GM23338 (cell line): ENCODE data around the gene MYBPC2. TPM values are rescaled to one million over a fixed set of nuclear protein-coding genes. Genes with fewer than 3 reads are reported as not detected.

Source experiments
- ATAC-seq: fragments of 200-7000 bp; cut with Tn5 transposase; 3 replicates; pipeline ENCODE4 v1.9.1; 2020
- DNase-seq: peaks from one replicate; pipeline ENCODE4 v3.0.0-alpha.2; 2015; ENCODE audit warnings: low spot score
- H2AFZ ChIP-seq: fragments of 200-600 bp; sonication (generic); 2 replicates; pipeline ENCODE4 v1.8.0; 2016; ENCODE audit warnings: antibody characterized with exemption, mild to moderate bottlenecking, moderate library complexity
- H3F3A ChIP-seq: fragments of 200-600 bp; sonication (generic); replicated peaks from 2 replicates; pipeline ENCODE4 v1.8.0; 2017; ENCODE audit warnings: antibody characterized with exemption, mixed run types, low read depth
- H3K27ac ChIP-seq: fragments of 200-600 bp; sonication (generic); 2 replicates; pipeline ENCODE4 v1.6.1; 2016; ENCODE audit warnings: low read depth
- H3K27me3 ChIP-seq: fragments of 200-600 bp; sonication (generic); 2 replicates; pipeline ENCODE4 v1.8.0; 2016; ENCODE audit warnings: mild to moderate bottlenecking, mixed run types, moderate library complexity; ENCODE audit not compliant: insufficient read depth
- H3K36me3 ChIP-seq: fragments of 200-600 bp; sonication (generic); 2 replicates; pipeline ENCODE4 v1.8.0; 2016; ENCODE audit warnings: mild to moderate bottlenecking; ENCODE audit not compliant: insufficient read depth
- H3K4me1 ChIP-seq: fragments of 200-600 bp; sonication (generic); 2 replicates; pipeline ENCODE4 v1.8.0; 2016; ENCODE audit warnings: mild to moderate bottlenecking, moderate library complexity; ENCODE audit not compliant: insufficient read depth
- H3K4me2 ChIP-seq: fragments of 200-600 bp; sonication (generic); 2 replicates; pipeline ENCODE4 v1.7.1; 2017; ENCODE audit warnings: mixed run types
- H3K4me3 ChIP-seq: fragments of 200-600 bp; sonication (generic); 2 replicates; pipeline ENCODE4 v1.6.1; 2016; ENCODE audit warnings: mixed run types
- H3K79me2 ChIP-seq: fragments of 200-600 bp; sonication (generic); replicated peaks from 2 replicates; pipeline ENCODE4 v1.8.0; 2017; ENCODE audit warnings: mild to moderate bottlenecking; ENCODE audit not compliant: insufficient read depth
- H3K9me2 ChIP-seq: fragments of 200-600 bp; sonication (generic); 2 replicates; pipeline ENCODE4 v1.8.0; 2017; ENCODE audit not compliant: insufficient read depth
- H4K20me1 ChIP-seq: fragments of 200-600 bp; sonication (generic); replicated peaks from 2 replicates; pipeline ENCODE4 v1.8.0; 2017; ENCODE audit warnings: mild to moderate bottlenecking; ENCODE audit not compliant: insufficient read depth
- H3K27ac Mint-ChIP-seq: 2 replicates; pipeline ENCODE4 v1.8.0; 2020; ENCODE audit warnings: inconsistent platforms, mild to moderate bottlenecking, moderate library complexity, mixed read lengths
- H3K27me3 Mint-ChIP-seq: 3 replicates; pipeline ENCODE4 v1.8.0; 2022; ENCODE audit warnings: low read depth, mild to moderate bottlenecking, moderate library complexity, mixed read lengths, inconsistent platforms; ENCODE audit not compliant: insufficient read depth, poor library complexity
- H3K36me3 Mint-ChIP-seq: 3 replicates; pipeline ENCODE4 v1.8.0; 2021; ENCODE audit warnings: low read depth, mild to moderate bottlenecking, inconsistent platforms, moderate library complexity, mixed read lengths
- H3K4me1 Mint-ChIP-seq: 3 replicates; pipeline ENCODE4 v1.8.0; 2020; ENCODE audit warnings: mild to moderate bottlenecking, inconsistent platforms, mixed read lengths
- H3K4me3 Mint-ChIP-seq: 3 replicates; pipeline ENCODE4 v1.8.0; 2021; ENCODE audit warnings: moderate library complexity, mild to moderate bottlenecking, inconsistent platforms, mixed read lengths
- H3K9me3 Mint-ChIP-seq: 3 replicates; pipeline ENCODE4 v1.8.0; 2020; ENCODE audit warnings: moderate library complexity, mild to moderate bottlenecking, inconsistent platforms, mixed read lengths
- CREB1 ChIP-seq: fragments of 250-450 bp; sonication (Bioruptor Pico); IDR thresholded peaks from 2 replicates; pipeline ENCODE4 v1.5.0; 2020; ENCODE audit warnings: low read depth, mild to moderate bottlenecking, moderate library complexity
- CTCF ChIP-seq, 2 experiments: fragments of 200-600 bp in 1 of 2; sonication (generic) in 1 of 2; conservative IDR thresholded peaks; 2 replicates each; pipeline versions ENCODE4 v1.5.1 to v1.6.1; 2016 to 2017; ENCODE audit warnings: antibody characterized with exemption in 2 of 2, low read depth in 2 of 2, mild to moderate bottlenecking in 2 of 2, moderate library complexity in 1 of 2
- EZH2 ChIP-seq: fragments of 200-600 bp; sonication (generic); IDR thresholded peaks from one replicate; pipeline ENCODE4 v1.8.0; 2017; ENCODE audit warnings: antibody characterized with exemption, mild to moderate bottlenecking, low read depth; ENCODE audit not compliant: unreplicated experiment
- ZNF462 ChIP-seq: fragments of 250-450 bp; sonication (Bioruptor Pico); IDR thresholded peaks from 2 replicates; pipeline ENCODE4 v1.5.0; 2020; ENCODE audit warnings: mild to moderate bottlenecking, moderate library complexity
- polyA plus RNA-seq: library from polyadenylated mRNA; unstranded; fragments of >200 nt; fragmentation: Nextera tagmentation; extraction: Ambion mirVana; gene quantifications from 2 replicates; pipeline ENCODE4 v1.2.1, GENCODE V29; 2016
- total RNA-seq: library from RNA; depleted of rRNA; stranded (reverse); fragments of >200 nt; shearing (Covaris generic); gene quantifications from 2 replicates; pipeline ENCODE4 v1.2.3, GENCODE V29; 2014
- TF ChIP-seq, protein P1 (sequence below): IDR thresholded peaks from 2 replicates; pipeline ENCODE4 v1.6.1; 2016; ENCODE audit warnings: antibody characterized with exemption

MYBPC2 gene
- total and polyA plus RNA-seq, 2 experiments from 2014 or later = 4.2 to 5.9 TPM

- no peak overlapping the region for H3K27ac ChIP-seq
- ATAC-seq = no peak
- peak overlapping the region; percentile 80; the same call in 1 of the 2 replicates for H3K4me2 ChIP-seq
- TF ChIP-seq, protein P1, sequence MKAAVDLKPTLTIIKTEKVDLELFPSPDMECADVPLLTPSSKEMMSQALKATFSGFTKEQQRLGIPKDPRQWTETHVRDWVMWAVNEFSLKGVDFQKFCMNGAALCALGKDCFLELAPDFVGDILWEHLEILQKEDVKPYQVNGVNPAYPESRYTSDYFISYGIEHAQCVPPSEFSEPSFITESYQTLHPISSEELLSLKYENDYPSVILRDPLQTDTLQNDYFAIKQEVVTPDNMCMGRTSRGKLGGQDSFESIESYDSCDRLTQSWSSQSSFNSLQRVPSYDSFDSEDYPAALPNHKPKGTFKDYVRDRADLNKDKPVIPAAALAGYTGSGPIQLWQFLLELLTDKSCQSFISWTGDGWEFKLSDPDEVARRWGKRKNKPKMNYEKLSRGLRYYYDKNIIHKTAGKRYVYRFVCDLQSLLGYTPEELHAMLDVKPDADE = no peak
- TF ChIP-seq CREB1 (CRISPR knock-in tag) = no peak
- TF ChIP-seq CTCF (conservative IDR thresholded peaks at IDR 0.05; ENCODE audit: low read depth in 2 of 2) = no peak
- no peak for TF ChIP-seq EZH2
- TF ChIP-seq ZNF462 (CRISPR knock-in tag) = no peak
- H3K9me2 ChIP-seq = no peaks in the 10 kb centered on the region
- H3K4me3 ChIP-seq = peak overlapping the region; percentile 53; the same call in 1 of the 2 replicates
- no peaks in the 10 kb centered on the region for H3K79me2 ChIP-seq
- peaks cover 11% of the 10 kb centered on the region for H3K27me3 Mint-ChIP-seq
- peaks cover 18% of the 10 kb centered on the region for H3K36me3 Mint-ChIP-seq
- H3K9me3 Mint-ChIP-seq = peaks cover 56% of the 10 kb centered on the region
- peaks cover 7% of the 10 kb centered on the region; the same call in 1 of the 2 replicates for H3K4me1 ChIP-seq
- no peaks in the 10 kb centered on the region for H3K4me1 Mint-ChIP-seq
- peaks cover 49% of the 10 kb centered on the region for H3K27me3 ChIP-seq
- H3K36me3 ChIP-seq = no peaks in the 10 kb centered on the region
- no peak overlapping the region for H3K27ac Mint-ChIP-seq
- H3K4me3 Mint-ChIP-seq = no peak overlapping the region
- H2AFZ ChIP-seq = no peak overlapping the region
- H4K20me1 ChIP-seq = no peaks in the 10 kb centered on the region
- no peaks in the 10 kb centered on the region for H3F3A ChIP-seq
- no peak for DNase-seq
Measured at GRCh38 chr19:50500753-50501151, 68.1 kb downstream of the MYBPC2 start.
